Thyroid gland (tissue), 4 donors: Measurements from ENCODE around the gene BFSP1.

Source experiments
- POLR2A ChIP-seq, 2 donors: fragments of 450-650 bp; IDR thresholded peaks; one replicate each; pipeline ENCODE4 v1.6.1; 2017; ENCODE audit warnings: antibody characterized with exemption in 2 of 2, mild to moderate bottlenecking in 2 of 2, moderate library complexity in 1 of 2
- TF ChIP-seq, protein P1 (sequence below), 6 experiments: fragments of 200-600 bp in 3 of 6; fragments of 450-650 bp in 3 of 6; sonication (generic) in 3 of 6; IDR thresholded peaks; one replicate each; pipeline ENCODE4 v1.5.1; 2016 to 2019; ENCODE audit warnings: antibody characterized with exemption in 6 of 6, mild to moderate bottlenecking in 2 of 6, inconsistent platforms in 1 of 6, moderate library complexity in 1 of 6

DNA sequence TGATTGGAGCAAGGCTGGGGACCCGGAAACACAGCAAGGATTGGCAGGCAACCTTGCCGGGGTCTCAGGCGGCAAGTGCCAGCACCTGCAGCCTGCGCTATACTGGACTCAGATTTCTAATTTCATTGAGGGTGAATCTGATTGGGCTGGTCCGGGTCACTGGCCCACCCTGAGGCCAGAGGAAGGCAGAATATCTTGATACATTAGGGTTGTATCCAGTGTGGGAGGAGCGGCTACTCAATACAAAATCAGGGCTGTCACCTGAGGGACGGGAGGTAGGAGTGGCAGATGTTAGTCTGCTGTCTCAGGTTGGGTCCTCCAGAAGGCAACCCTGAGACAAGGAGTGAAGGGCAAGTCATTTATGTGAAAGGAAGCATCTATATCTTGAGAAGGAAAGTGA lies 40.7 kb downstream of the BFSP1 start:
- no peak for TF ChIP-seq POLR2A (IDR thresholded peaks at IDR 0.05)
- TF ChIP-seq, protein P1, sequence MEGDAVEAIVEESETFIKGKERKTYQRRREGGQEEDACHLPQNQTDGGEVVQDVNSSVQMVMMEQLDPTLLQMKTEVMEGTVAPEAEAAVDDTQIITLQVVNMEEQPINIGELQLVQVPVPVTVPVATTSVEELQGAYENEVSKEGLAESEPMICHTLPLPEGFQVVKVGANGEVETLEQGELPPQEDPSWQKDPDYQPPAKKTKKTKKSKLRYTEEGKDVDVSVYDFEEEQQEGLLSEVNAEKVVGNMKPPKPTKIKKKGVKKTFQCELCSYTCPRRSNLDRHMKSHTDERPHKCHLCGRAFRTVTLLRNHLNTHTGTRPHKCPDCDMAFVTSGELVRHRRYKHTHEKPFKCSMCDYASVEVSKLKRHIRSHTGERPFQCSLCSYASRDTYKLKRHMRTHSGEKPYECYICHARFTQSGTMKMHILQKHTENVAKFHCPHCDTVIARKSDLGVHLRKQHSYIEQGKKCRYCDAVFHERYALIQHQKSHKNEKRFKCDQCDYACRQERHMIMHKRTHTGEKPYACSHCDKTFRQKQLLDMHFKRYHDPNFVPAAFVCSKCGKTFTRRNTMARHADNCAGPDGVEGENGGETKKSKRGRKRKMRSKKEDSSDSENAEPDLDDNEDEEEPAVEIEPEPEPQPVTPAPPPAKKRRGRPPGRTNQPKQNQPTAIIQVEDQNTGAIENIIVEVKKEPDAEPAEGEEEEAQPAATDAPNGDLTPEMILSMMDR (IDR thresholded peaks at IDR 0.05) = no peak
